ENCODE results near the gene CASR.

DNA sequence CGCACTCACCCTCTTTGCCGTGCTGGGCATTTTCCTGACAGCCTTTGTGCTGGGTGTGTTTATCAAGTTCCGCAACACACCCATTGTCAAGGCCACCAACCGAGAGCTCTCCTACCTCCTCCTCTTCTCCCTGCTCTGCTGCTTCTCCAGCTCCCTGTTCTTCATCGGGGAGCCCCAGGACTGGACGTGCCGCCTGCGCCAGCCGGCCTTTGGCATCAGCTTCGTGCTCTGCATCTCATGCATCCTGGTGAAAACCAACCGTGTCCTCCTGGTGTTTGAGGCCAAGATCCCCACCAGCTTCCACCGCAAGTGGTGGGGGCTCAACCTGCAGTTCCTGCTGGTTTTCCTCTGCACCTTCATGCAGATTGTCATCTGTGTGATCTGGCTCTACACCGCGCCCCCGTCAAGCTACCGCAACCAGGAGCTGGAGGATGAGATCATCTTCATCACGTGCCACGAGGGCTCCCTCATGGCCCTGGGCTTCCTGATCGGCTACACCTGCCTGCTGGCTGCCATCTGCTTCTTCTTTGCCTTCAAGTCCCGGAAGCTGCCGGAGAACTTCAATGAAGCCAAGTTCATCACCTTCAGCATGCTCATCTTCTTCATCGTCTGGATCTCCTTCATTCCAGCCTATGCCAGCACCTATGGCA, 100.5 kb downstream of the CASR start:
- TF ChIP-seq, protein P1, sequence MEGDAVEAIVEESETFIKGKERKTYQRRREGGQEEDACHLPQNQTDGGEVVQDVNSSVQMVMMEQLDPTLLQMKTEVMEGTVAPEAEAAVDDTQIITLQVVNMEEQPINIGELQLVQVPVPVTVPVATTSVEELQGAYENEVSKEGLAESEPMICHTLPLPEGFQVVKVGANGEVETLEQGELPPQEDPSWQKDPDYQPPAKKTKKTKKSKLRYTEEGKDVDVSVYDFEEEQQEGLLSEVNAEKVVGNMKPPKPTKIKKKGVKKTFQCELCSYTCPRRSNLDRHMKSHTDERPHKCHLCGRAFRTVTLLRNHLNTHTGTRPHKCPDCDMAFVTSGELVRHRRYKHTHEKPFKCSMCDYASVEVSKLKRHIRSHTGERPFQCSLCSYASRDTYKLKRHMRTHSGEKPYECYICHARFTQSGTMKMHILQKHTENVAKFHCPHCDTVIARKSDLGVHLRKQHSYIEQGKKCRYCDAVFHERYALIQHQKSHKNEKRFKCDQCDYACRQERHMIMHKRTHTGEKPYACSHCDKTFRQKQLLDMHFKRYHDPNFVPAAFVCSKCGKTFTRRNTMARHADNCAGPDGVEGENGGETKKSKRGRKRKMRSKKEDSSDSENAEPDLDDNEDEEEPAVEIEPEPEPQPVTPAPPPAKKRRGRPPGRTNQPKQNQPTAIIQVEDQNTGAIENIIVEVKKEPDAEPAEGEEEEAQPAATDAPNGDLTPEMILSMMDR (conservative IDR thresholded peaks at IDR 0.05; ENCODE audit: low read depth, low read length) = no peak
- TF ChIP-seq EZH2 (IDR thresholded peaks at IDR 0.05; ENCODE audit: low read length, unreplicated experiment) = no peak
- TF ChIP-seq EZH2phosphoT487 (IDR thresholded peaks at IDR 0.05; ENCODE audit: borderline replicate concordance, low read length) = no peak

Measured in PC-3 (cell line).